Measurements from ENCODE around the gene TM4SF1. TPM values are rescaled to one million over a fixed set of nuclear protein-coding genes. Genes with fewer than 3 reads are reported as not detected.

The TM4SF1 gene
- total and polyA plus RNA-seq, 9 of the 15 experiments (the other 6 are each of a cell fraction or from before 2014, with no cell fraction given) = 0.06 to 0.44 (median 0.08) TPM; not detected in 4

- TF ChIP-seq ZNF609 (CRISPR knock-in tag; IDR thresholded peaks at IDR 0.05; ENCODE audit: borderline replicate concordance) (no peak), SRF (CRISPR knock-in tag; IDR thresholded peaks at IDR 0.05) (no peak), ZNF76 (CRISPR knock-in tag; IDR thresholded peaks at IDR 0.05; ENCODE audit: borderline replicate concordance) (no peak)
Observed at GRCh38 chr3:149325581-149325980, 51.9 kb downstream of the TM4SF1 start (continued).

GRCh38 chr3:149324332-149324731, 53.1 kb downstream of the TM4SF1 start:
- no peaks in the 10 kb centered on the region; a peak in 1 of 5 replicates for H3K27me3 ChIP-seq (ENCODE audit: control insufficient read depth in 2 of 2, insufficient read depth in 2 of 2, low read length in 2 of 2)
- FAIRE-seq = no peak
- ChIA-PET POLR2A (no interaction called here), CTCF (ENCODE audit: low intra/inter-chr PET ratio) (no interaction called here)
- no peak for ATAC-seq
- H3K9ac ChIP-seq (ENCODE audit: insufficient read depth in 1 of 2, low read depth in 2 of 2, low read length in 2 of 2) = no peak overlapping the region
- no peaks in the 10 kb centered on the region for H4K20me1 ChIP-seq (replicated peaks; ENCODE audit: control insufficient read depth, insufficient read depth, low read length)
- intact Hi-C loops (cut with micrococcal nuclease) (no loop called here), in situ Hi-C loops (cut with MboI) (no loop called here)
- H2AFZ ChIP-seq (ENCODE audit: low read depth, low read length) = no peak overlapping the region
- no peaks in the 10 kb centered on the region; a peak in 1 of 5 replicates for H3K4me1 ChIP-seq (replicated peaks in 1 of 2; ENCODE audit: control insufficient read depth in 2 of 2, insufficient read depth in 2 of 2, low read length in 2 of 2)
- no peaks in the 10 kb centered on the region for H3K79me2 ChIP-seq (ENCODE audit: control insufficient read depth, insufficient read depth, low read length)
- no TSS peak for BruUV-seq (replicated peaks)
- H3K4me3 ChIP-seq = no peak overlapping the region
- no peaks in the 10 kb centered on the region for H3K9me1 ChIP-seq (ENCODE audit: control insufficient read depth, insufficient read depth, low read length)
- no peak for DNase-seq (ENCODE audit: extremely low read depth in 1 of 4, low spot score in 3 of 4)
- TF ChIP-seq TRIM28 (IDR thresholded peaks at IDR 0.05) = no peak
- no peak for TF ChIP-seq EWSR1 (IDR thresholded peaks at IDR 0.05; ENCODE audit: borderline replicate concordance, low read depth, partially characterized antibody)
- no peak for TF ChIP-seq MTF1 (CRISPR knock-in tag; IDR thresholded peaks at IDR 0.05; ENCODE audit: borderline replicate concordance)
- no peak for TF ChIP-seq TARDBP (IDR thresholded peaks at IDR 0.05)
- no peak for TF ChIP-seq ZNF174 (CRISPR knock-in tag; IDR thresholded peaks at IDR 0.05)
- TF ChIP-seq ZZZ3 (IDR thresholded peaks at IDR 0.05) = no peak
- no peak for TF ChIP-seq HBP1 (CRISPR knock-in tag; IDR thresholded peaks at IDR 0.05)
- no peak for TF ChIP-seq ZFX (CRISPR knock-in tag; IDR thresholded peaks at IDR 0.05)
- H3K36me3 ChIP-seq (ENCODE audit: control insufficient read depth, insufficient read depth, low read length) = no peaks in the 10 kb centered on the region
- H3K9me3 ChIP-seq (replicated peaks; ENCODE audit: control insufficient read depth, insufficient read depth, low read depth, low read length) = no peaks in the 10 kb centered on the region
- no peak overlapping the region for H3K27ac ChIP-seq (ENCODE audit: extremely low read depth, low read depth, low read length)
- no peak overlapping the region for H3K4me2 ChIP-seq (ENCODE audit: insufficient read depth, low read length)
